ENCODE results near the gene ITGA3.
A peak's percentile ranks its signal among the peaks of the same experiment; 100 is the strongest.

The ITGA3 gene

GRCh38 chr17:50055426-50056216, at the start of gene ITGA3:
ITGA3 (plus strand) TSS chr17:50056110; CDS start chr17:50056440, 330 bp downstream.
- peak; percentile 80 for DNase-seq

GRCh38 chr17:50009282-50009681, 46.6 kb upstream of the ITGA3 start:
- DNase-seq = no peak

GRCh38 chr17:50013079-50013478, 42.8 kb upstream of the ITGA3 start:
- no peak for DNase-seq

GRCh38 chr17:50014471-50015088, 41.3 kb upstream of the ITGA3 start:
- DNase-seq = no peak

- no peak for DNase-seq
Measured at GRCh38 chr17:50015146-50015545, 40.8 kb upstream of the ITGA3 start.

GRCh38 chr17:50018909-50019308, 37.0 kb upstream of the ITGA3 start:
- DNase-seq = no peak

- no peak for DNase-seq
Measured at GRCh38 chr17:50020841-50021599, 34.9 kb upstream of the ITGA3 start.

GRCh38 chr17:50021681-50022370, 34.1 kb upstream of the ITGA3 start:
- no peak for DNase-seq

- DNase-seq = no peak
Measured at GRCh38 chr17:50022463-50023130, 33.3 kb upstream of the ITGA3 start.

- DNase-seq = no peak
Measured at GRCh38 chr17:50023520-50023919, 32.4 kb upstream of the ITGA3 start.

- no peak for DNase-seq
Measured at GRCh38 chr17:50024808-50025207, 31.1 kb upstream of the ITGA3 start.

- no peak for DNase-seq
Measured at GRCh38 chr17:50026046-50026675, 29.7 kb upstream of the ITGA3 start.

- peak; percentile 13 for DNase-seq
Measured at GRCh38 chr17:50026837-50027171, 29.1 kb upstream of the ITGA3 start.

GRCh38 chr17:50027172-50027880, 28.6 kb upstream of the ITGA3 start:
- DNase-seq = no peak

- DNase-seq = no peak
Measured at GRCh38 chr17:50027881-50028735, 27.8 kb upstream of the ITGA3 start.

- no peak for DNase-seq
Measured at GRCh38 chr17:50028736-50029120, 27.2 kb upstream of the ITGA3 start.

GRCh38 chr17:50029185-50029584, 26.7 kb upstream of the ITGA3 start:
- DNase-seq = no peak

- no peak for DNase-seq
Measured at GRCh38 chr17:50033316-50033715, 22.6 kb upstream of the ITGA3 start.

GRCh38 chr17:50034498-50035364, 21.2 kb upstream of the ITGA3 start:
- DNase-seq = no peak
